OCI-LY3 (cell line): ENCODE data around the gene STK17A.

ENCODE experiments used
- H2AFZ ChIP-seq: fragments of 200-600, 300-600 bp; shearing (Covaris generic); 2 replicates; pipeline ENCODE4 v1.6.0; 2014; ENCODE audit warnings: antibody characterized with exemption, low read depth, low read length
- H3K27ac ChIP-seq: fragments of 200-600, 300-600 bp; sonication (generic); 2 replicates; pipeline ENCODE4 v1.5.1; 2014; ENCODE audit warnings: mild to moderate bottlenecking, low read length, moderate library complexity, mixed read lengths
- H3K27me3 ChIP-seq: fragments of 200-600, 300-600 bp; sonication (generic); 2 replicates; pipeline ENCODE4 v1.6.1; 2014; ENCODE audit warnings: low read depth, low read length, mixed read lengths
- H3K36me3 ChIP-seq: fragments of 200-600, 300-600 bp; sonication (generic); replicated peaks from 2 replicates; pipeline ENCODE3; 2014; ENCODE audit warnings: low read depth, low read length, mixed read lengths
- H3K4me1 ChIP-seq: fragments of 300-600, 200-600 bp; sonication (generic); 2 replicates; pipeline ENCODE4 v1.6.1; 2014; ENCODE audit warnings: low read length, mixed read lengths
- H3K4me2 ChIP-seq: fragments of 200-600, 300-600 bp; sonication (generic); 2 replicates; pipeline ENCODE4 v1.6.1; 2014; ENCODE audit warnings: low read length, mixed read lengths
- H3K4me3 ChIP-seq: fragments of 300-600, 200-600 bp; sonication (generic); 2 replicates; pipeline ENCODE4 v1.5.1; 2014; ENCODE audit warnings: antibody characterized with exemption, mild to moderate bottlenecking, low read length, moderate library complexity
- H3K79me2 ChIP-seq: fragments of 300-600, 200-600 bp; shearing (Covaris generic); 2 replicates; pipeline ENCODE4 v1.6.1; 2014; ENCODE audit warnings: mild to moderate bottlenecking, low read length, mixed read lengths
- H3K9ac ChIP-seq: fragments of 300-600, 200-600 bp; shearing (Covaris generic); 2 replicates; pipeline ENCODE4 v1.6.0; 2014; ENCODE audit warnings: mild to moderate bottlenecking, low read length, moderate library complexity
- H3K9me3 ChIP-seq: fragments of 200-600, 300-600 bp; shearing (Covaris generic); 2 replicates; pipeline ENCODE4 v1.6.1; 2014; ENCODE audit warnings: low read length, mixed read lengths; ENCODE audit not compliant: insufficient read depth
- H4K20me1 ChIP-seq: fragments of 200-600, 300-600 bp; sonication (generic); 2 replicates; pipeline ENCODE4 v1.6.1; 2016; ENCODE audit warnings: low read length, mixed read lengths; ENCODE audit not compliant: insufficient read depth
- EZH2phosphoT487 ChIP-seq: fragments of 200-600 bp; shearing (Covaris generic); IDR thresholded peaks from 2 replicates; pipeline ENCODE4 v1.6.1; 2018; ENCODE audit warnings: antibody characterized with exemption, mixed run types, low read depth
- TF ChIP-seq, protein P1 (sequence below): fragments of 200-600, 300-600 bp; sonication (generic); IDR thresholded peaks from 2 replicates; pipeline ENCODE4 v1.5.1; 2014; ENCODE audit warnings: antibody characterized with exemption, low read length, low read depth

Gene STK17A

DNA sequence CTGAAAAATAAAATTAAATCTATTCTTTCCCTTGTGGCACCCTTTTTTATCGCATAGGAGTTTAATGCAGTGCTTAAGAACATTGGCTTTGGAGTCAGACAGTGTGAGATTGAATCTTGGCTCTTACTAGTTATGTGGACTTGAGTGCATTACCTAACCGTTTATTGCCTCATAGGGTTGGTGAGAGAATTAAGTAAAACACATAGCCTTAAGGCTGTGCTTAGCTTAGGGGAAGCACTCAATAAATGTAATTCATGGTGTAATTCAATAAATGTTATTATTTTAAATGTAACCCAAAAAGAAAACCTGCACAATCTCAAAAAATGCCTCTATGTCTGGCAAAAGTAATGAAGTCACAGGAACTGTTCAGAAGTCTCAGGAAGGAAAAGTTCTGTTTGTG, 2.7 kb downstream of the STK17A start:
- H3K27me3 ChIP-seq = peaks cover 62% of the 10 kb centered on the region
- TF ChIP-seq, protein P1, sequence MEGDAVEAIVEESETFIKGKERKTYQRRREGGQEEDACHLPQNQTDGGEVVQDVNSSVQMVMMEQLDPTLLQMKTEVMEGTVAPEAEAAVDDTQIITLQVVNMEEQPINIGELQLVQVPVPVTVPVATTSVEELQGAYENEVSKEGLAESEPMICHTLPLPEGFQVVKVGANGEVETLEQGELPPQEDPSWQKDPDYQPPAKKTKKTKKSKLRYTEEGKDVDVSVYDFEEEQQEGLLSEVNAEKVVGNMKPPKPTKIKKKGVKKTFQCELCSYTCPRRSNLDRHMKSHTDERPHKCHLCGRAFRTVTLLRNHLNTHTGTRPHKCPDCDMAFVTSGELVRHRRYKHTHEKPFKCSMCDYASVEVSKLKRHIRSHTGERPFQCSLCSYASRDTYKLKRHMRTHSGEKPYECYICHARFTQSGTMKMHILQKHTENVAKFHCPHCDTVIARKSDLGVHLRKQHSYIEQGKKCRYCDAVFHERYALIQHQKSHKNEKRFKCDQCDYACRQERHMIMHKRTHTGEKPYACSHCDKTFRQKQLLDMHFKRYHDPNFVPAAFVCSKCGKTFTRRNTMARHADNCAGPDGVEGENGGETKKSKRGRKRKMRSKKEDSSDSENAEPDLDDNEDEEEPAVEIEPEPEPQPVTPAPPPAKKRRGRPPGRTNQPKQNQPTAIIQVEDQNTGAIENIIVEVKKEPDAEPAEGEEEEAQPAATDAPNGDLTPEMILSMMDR = no peak
- TF ChIP-seq EZH2phosphoT487 = no peak
- H3K4me3 ChIP-seq = no peak overlapping the region
- no peak overlapping the region for H3K9ac ChIP-seq
- H3K79me2 ChIP-seq = peaks cover 12% of the 10 kb centered on the region; the same call in 1 of the 2 replicates
- H4K20me1 ChIP-seq = peaks cover 58% of the 10 kb centered on the region
- H3K4me1 ChIP-seq = peaks cover 39% of the 10 kb centered on the region
- H3K9me3 ChIP-seq = no peaks in the 10 kb centered on the region
- H2AFZ ChIP-seq = no peak overlapping the region
- no peaks in the 10 kb centered on the region for H3K36me3 ChIP-seq
- no peak overlapping the region for H3K4me2 ChIP-seq
- no peak overlapping the region for H3K27ac ChIP-seq

DNA sequence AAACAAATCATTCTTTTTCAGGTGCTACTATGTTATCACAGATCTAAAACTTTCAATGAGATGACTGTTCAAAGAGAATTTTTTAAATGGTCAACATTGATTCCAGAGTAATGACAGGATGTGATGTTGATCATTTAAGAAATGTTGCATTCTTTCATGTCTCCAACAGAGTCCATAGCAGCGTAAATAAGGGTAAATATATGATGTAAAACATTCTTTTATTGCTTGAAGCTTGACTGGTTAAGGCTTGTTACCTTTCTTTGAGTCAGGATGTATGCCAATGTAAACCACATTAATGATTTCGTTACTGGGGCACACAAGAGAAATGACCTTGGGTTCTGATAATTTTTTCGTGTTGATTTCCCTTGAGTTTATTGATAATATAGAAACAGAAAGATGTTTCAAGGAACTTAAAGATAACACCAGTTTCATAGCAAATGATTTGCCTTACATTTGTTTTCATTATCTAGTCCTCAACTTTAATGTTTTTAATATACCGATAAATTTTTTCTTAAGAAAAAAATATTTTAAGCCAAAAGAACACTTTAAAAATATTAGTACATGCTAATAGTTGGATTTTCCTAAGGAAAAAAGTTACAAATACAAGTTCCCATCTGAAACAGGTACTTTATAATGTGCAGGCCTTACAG, 3.5 kb downstream of the STK17A start:
- peak overlapping the region; percentile 43 for H3K4me3 ChIP-seq
- no peak overlapping the region for H3K9ac ChIP-seq
- H3K4me1 ChIP-seq = peaks cover 46% of the 10 kb centered on the region
- TF ChIP-seq, protein P1 = no peak
- TF ChIP-seq EZH2phosphoT487 = no peak
- H3K9me3 ChIP-seq = no peaks in the 10 kb centered on the region
- no peak overlapping the region for H2AFZ ChIP-seq
- peaks cover 62% of the 10 kb centered on the region for H4K20me1 ChIP-seq
- H3K27me3 ChIP-seq = peaks cover 56% of the 10 kb centered on the region
- peaks cover 12% of the 10 kb centered on the region; the same call in 1 of the 2 replicates for H3K79me2 ChIP-seq
- H3K4me2 ChIP-seq = peak overlapping the region; percentile 62
- no peak overlapping the region for H3K27ac ChIP-seq
- H3K36me3 ChIP-seq = no peaks in the 10 kb centered on the region

GRCh38 chr7:43588477-43589132, 5.7 kb downstream of the STK17A start:
- Histone ChIP-seq H3K9me3 (no peaks in the 10 kb centered on the region), H3K4me3 (no peak overlapping the region), H3K4me2 (no peak overlapping the region), H2AFZ (no peak overlapping the region), H3K9ac (no peak overlapping the region), H3K27me3 (peaks cover 67% of the 10 kb centered on the region), H3K79me2 (peaks cover 12% of the 10 kb centered on the region; the same call in 1 of the 2 replicates), H3K36me3 (no peaks in the 10 kb centered on the region), H3K27ac (no peak overlapping the region), H4K20me1 (peaks cover 83% of the 10 kb centered on the region), H3K4me1 (peaks cover 50% of the 10 kb centered on the region)
- TF ChIP-seq, protein P1 = no peak
- TF ChIP-seq EZH2phosphoT487 = no peak

DNA sequence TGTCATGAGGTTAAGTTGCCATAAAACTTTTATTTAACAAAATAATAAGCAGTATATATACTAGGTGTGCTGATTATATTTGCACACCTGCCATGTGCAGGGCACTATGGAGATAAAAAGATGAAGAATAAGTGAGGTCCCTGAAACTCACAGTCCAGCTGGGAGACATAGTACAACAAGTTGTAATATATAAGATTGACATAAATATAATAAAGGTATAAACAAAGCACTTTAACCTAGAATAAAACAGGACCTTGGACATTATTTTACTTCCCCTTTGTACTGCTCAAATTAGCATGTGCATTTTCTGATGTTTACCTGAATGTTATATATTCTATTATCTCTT, 6.2 kb downstream of the STK17A start:
- Histone ChIP-seq H3K27ac (no peak overlapping the region), H3K9ac (no peak overlapping the region), H4K20me1 (peaks cover 86% of the 10 kb centered on the region), H2AFZ (no peak overlapping the region), H3K4me1 (peaks cover 49% of the 10 kb centered on the region), H3K36me3 (no peaks in the 10 kb centered on the region), H3K4me3 (no peak overlapping the region), H3K79me2 (peaks cover 9% of the 10 kb centered on the region; the same call in 1 of the 2 replicates), H3K9me3 (no peaks in the 10 kb centered on the region), H3K4me2 (no peak overlapping the region), H3K27me3 (peaks cover 71% of the 10 kb centered on the region)
- TF ChIP-seq, protein P1 = no peak
- no peak for TF ChIP-seq EZH2phosphoT487
